Ishikawa (cell line): ENCODE results near the gene MIA3.

ENCODE experiments used
- CEBPB ChIP-seq: IDR thresholded peaks from 2 replicates; pipeline ENCODE4 v1.6.1; 2012
- CREB1 ChIP-seq: IDR thresholded peaks from 2 replicates; pipeline ENCODE4 v1.6.1; 2012; ENCODE audit warnings: low read depth
- EGR1 ChIP-seq: IDR thresholded peaks from 2 replicates; pipeline ENCODE4 v1.6.1; 2012
- EP300 ChIP-seq: IDR thresholded peaks from 2 replicates; pipeline ENCODE4 v1.6.1; 2012; ENCODE audit warnings: borderline replicate concordance
- FOXM1 ChIP-seq: IDR thresholded peaks from 2 replicates; pipeline ENCODE4 v1.6.1; 2012; ENCODE audit warnings: low read depth, borderline replicate concordance
- NFIC ChIP-seq: IDR thresholded peaks from 2 replicates; pipeline ENCODE4 v1.6.1; 2012
- RAD21 ChIP-seq: IDR thresholded peaks from 2 replicates; pipeline ENCODE4 v1.6.1; 2012; ENCODE audit warnings: low read depth
- TAF1 ChIP-seq: IDR thresholded peaks from 2 replicates; pipeline ENCODE4 v1.6.1; 2012; ENCODE audit warnings: low read depth, mild to moderate bottlenecking
- TCF12 ChIP-seq: IDR thresholded peaks from 2 replicates; pipeline ENCODE4 v1.6.1; 2012; ENCODE audit warnings: low read depth
- TEAD4 ChIP-seq: IDR thresholded peaks from 2 replicates; pipeline ENCODE4 v1.6.1; 2012
- YY1 ChIP-seq: IDR thresholded peaks from 2 replicates; pipeline ENCODE4 v1.6.1; 2012; ENCODE audit warnings: low read depth
- ZBTB7A ChIP-seq: IDR thresholded peaks from 2 replicates; pipeline ENCODE4 v1.6.1; 2012; ENCODE audit warnings: low read depth
- TF ChIP-seq, protein P1 (sequence below): IDR thresholded peaks from 2 replicates; pipeline ENCODE4 v1.6.1; 2012; ENCODE audit warnings: low read depth, mild to moderate bottlenecking
- TF ChIP-seq, protein P2 (sequence below): IDR thresholded peaks from 2 replicates; pipeline ENCODE4 v1.6.1; 2012
- TF ChIP-seq, protein P3 (sequence below): IDR thresholded peaks from 2 replicates; pipeline ENCODE4 v1.6.1; 2012

Gene MIA3

DNA sequence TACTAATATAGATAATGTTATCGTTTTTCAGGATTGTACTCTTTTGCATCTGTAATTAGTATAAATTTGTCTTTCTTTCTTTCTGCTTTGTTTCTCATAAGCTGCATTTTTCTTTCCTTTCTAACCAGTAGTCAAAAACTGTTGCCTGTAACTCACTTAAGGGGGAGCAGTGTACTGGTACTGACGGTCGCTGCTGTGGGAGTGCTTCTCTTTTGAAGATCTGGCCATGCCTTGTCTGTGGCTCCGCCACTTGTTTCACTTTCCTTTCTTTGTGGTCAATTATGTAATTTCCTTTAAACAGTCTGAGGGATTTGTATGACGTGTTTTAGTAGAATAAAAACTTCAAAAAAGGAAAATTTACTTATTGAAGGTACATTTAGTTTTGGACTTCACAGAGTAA is 37.0 kb downstream of the MIA3 start:
- TF ChIP-seq TEAD4 = no peak
- no peak for TF ChIP-seq TAF1
- TF ChIP-seq NFIC = no peak
- TF ChIP-seq EP300 = no peak
- TF ChIP-seq TCF12 = no peak
- TF ChIP-seq CEBPB = no peak
- no peak for TF ChIP-seq RAD21
- no peak for TF ChIP-seq YY1
- TF ChIP-seq ZBTB7A = no peak
- TF ChIP-seq, protein P1, sequence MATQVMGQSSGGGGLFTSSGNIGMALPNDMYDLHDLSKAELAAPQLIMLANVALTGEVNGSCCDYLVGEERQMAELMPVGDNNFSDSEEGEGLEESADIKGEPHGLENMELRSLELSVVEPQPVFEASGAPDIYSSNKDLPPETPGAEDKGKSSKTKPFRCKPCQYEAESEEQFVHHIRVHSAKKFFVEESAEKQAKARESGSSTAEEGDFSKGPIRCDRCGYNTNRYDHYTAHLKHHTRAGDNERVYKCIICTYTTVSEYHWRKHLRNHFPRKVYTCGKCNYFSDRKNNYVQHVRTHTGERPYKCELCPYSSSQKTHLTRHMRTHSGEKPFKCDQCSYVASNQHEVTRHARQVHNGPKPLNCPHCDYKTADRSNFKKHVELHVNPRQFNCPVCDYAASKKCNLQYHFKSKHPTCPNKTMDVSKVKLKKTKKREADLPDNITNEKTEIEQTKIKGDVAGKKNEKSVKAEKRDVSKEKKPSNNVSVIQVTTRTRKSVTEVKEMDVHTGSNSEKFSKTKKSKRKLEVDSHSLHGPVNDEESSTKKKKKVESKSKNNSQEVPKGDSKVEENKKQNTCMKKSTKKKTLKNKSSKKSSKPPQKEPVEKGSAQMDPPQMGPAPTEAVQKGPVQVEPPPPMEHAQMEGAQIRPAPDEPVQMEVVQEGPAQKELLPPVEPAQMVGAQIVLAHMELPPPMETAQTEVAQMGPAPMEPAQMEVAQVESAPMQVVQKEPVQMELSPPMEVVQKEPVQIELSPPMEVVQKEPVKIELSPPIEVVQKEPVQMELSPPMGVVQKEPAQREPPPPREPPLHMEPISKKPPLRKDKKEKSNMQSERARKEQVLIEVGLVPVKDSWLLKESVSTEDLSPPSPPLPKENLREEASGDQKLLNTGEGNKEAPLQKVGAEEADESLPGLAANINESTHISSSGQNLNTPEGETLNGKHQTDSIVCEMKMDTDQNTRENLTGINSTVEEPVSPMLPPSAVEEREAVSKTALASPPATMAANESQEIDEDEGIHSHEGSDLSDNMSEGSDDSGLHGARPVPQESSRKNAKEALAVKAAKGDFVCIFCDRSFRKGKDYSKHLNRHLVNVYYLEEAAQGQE = no peak

DNA sequence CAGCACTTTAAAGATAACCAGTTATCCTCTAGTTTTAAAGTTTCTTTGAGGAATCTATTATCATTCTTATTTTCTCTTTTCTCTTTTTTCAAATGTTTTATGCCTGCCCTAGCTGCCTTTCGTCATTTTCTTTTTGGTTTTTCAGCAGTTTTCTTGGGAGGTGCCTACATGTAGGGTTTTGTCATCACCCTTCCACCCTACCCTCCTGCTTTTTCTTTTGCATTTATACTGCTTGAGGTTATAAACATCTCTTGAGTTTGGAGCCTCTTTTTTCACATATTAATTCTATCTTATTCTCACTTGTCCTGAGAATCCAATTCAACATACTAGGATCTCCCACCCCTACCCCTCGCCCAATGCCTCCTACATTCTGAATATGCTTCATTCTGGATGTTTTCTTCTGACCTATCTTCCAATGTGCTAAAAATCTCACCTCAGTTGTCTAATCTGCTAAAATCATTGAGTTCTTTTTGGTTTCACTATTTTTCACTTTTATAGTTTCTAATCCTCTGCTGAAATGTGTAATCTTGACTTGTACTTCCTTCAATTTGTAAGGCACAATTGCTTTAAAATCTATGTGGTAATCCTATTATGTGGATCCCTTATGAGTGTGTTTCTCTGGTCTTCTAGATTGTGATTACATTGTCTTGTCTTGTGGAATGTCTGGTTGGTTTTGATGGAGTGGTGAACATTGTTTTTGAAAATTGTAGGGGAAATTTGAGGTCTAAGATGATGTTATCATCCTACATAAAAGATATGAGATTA is 38.7 kb downstream of the MIA3 start:
- TF ChIP-seq CEBPB (no peak), CREB1 (no peak)
- TF ChIP-seq, protein P2, sequence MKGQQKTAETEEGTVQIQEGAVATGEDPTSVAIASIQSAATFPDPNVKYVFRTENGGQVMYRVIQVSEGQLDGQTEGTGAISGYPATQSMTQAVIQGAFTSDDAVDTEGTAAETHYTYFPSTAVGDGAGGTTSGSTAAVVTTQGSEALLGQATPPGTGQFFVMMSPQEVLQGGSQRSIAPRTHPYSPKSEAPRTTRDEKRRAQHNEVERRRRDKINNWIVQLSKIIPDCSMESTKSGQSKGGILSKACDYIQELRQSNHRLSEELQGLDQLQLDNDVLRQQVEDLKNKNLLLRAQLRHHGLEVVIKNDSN = no peak

DNA sequence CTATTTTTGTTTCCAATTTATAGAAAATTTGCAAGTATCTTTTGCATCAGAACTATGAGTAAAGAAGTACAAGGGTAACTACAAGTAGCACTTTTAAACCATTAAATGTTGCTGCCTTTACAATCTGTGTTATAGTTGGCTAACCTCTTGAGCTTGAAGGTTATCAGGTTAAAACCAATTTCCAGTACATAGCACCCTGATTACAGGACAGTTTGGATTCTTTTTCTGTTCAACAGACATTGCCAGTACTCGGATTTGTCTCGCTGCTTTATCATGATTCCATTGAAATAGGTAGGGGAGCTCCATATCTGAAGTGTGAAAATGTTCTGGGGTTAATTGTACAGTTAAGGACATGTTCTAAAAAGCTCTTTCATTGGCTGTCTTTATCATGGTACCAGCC is 40.0 kb downstream of the MIA3 start:
- TF ChIP-seq TEAD4 = no peak
- no peak for TF ChIP-seq YY1
- TF ChIP-seq EGR1 = no peak

DNA sequence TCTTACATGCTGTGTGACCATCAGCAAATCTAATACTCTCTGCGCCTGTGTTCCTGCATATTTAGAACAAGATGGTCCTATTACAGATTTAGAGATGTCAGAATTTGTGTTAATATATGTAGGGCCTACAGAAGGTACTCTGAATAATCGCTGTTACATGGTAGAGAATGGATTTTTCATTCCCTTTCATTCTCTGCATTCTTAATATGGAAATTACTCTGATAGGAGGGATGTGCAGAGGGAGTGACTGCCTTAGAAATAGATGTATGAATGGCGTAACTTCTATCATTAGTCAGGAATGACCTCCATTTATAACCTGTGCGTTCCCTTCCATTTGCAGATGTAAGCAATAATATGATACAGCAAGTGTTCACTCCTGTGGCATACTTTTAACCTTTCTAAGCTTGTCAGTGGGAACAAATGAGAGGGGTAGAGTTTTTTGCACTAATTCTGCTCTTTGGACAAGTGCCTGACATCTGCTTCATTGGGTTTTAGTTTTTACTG is 45.6 kb downstream of the MIA3 start:
- TF ChIP-seq, protein P3, sequence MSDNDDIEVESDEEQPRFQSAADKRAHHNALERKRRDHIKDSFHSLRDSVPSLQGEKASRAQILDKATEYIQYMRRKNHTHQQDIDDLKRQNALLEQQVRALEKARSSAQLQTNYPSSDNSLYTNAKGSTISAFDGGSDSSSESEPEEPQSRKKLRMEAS = no peak
- TF ChIP-seq, protein P1 = no peak

DNA sequence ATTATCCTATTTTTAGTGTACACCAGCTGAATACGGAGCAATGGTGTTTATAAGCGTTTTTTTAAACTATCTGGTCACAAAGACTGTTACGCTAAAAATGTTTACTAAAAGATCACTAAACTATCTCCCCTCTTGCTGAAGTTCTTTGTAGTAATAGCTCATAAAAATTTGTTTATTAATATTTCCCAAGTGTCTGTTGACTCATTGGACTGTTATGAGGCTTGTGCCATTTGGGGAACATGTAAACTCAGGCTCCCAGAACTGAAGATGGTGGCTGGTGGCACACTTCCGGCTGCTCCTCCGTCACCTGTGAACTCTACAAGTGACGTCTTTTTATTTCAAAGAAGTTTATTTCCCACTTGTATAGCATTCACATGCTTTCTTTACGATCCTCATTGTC is 48.1 kb downstream of the MIA3 start:
- no peak for TF ChIP-seq RAD21
- no peak for TF ChIP-seq TAF1
- TF ChIP-seq, protein P2 = no peak
- no peak for TF ChIP-seq NFIC
- TF ChIP-seq ZBTB7A = no peak
- TF ChIP-seq, protein P3 = no peak
- TF ChIP-seq TCF12 = no peak
- TF ChIP-seq FOXM1 = no peak
- no peak for TF ChIP-seq TEAD4
- TF ChIP-seq, protein P1 = no peak
- no peak for TF ChIP-seq CEBPB
- no peak for TF ChIP-seq EGR1
- TF ChIP-seq EP300 = no peak
- no peak for TF ChIP-seq YY1
- no peak for TF ChIP-seq CREB1
